ENCODE data around the gene MEA1.

Gene MEA1

DNA sequence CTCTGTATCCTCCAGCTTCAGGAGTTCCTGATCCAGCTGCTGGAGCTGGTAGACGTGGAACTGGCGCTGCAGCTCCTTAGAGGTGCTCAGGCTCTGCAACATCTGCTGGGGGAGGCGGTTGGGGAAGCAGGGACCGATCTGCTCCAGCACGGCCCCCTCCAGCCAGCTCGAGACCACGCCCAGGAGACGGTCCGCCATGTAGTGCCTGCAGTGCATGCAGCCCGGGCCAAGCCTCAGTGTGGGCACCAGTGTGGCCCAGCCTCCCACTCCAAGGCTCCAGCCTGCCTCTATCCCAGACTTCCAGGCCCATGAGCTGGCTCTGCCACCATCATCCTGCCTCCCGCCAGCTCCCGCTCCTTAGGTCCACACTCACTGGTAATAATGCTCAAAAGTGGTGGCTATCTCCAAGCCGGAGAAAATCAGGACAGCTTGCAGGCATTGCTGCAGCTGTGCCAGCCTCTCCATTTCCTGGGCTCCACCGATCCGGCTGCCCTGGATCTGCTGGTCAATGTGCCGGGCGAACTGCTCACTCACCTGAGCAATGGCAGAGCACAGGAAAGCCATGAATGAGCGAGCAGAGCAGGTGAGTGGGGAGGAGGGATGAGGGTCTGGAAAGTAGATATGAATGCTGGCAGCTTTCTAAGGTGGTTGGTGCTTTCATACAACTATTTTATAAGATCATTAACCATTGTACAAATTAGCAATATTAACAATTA lies 27.0 kb upstream of the MEA1 start:
- in situ Hi-C loops (cut with MboI; ENCODE audit: low sequenced_read_pairs), result no loop called here

DNA sequence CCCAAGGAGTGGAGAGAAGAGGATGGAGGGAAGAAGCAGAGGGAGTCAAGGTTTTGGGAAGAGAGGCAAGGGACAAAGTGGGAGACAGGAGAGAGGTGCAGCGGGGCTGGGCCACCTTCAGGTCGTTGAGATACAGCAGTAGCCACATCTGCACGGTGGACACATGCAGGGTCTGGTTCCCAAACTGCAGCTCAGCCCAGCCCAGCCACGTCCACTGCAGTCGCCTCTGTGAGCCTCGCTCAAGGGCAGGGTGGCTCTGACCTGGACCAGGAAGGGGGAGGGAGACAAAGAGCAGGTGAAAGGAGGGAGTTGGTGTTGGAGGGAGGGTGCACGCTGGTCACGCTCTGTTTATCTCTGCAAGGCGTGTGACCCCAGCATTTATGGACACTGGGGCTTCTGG lies 25.0 kb upstream of the MEA1 start:
- in situ Hi-C loops (cut with MboI; ENCODE audit: low sequenced_read_pairs), result no loop called here

GRCh38 chr6:43037706-43038105 lies 24.0 kb upstream of the MEA1 start:
- in situ Hi-C loops (cut with MboI; ENCODE audit: low sequenced_read_pairs), result no loop called here

- in situ Hi-C loops (cut with MboI; ENCODE audit: low sequenced_read_pairs), result no loop called here
Observed at GRCh38 chr6:43037197-43037596, 23.5 kb upstream of the MEA1 start.

DNA sequence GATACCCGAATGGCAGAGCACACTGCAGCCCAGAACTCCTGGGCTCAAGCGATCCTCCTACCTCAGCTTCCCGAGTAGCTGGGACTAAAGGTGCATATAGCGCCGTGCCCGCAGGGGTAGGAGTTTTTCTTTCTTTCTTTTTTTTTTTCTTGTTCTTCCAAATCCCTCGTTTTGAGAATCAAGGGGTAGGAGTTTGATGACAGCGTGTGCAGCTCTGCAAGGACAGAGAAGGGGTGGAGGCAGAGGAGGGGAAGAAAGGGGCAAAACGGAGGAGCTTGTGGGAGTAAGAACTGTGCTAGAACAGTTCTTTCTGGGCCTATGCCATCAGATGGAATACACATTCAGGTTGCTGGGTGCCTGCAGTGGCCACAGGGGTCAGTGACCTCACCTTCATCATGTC lies 23.0 kb upstream of the MEA1 start:
- in situ Hi-C loops (cut with MboI; ENCODE audit: low sequenced_read_pairs), result no loop called here

DNA sequence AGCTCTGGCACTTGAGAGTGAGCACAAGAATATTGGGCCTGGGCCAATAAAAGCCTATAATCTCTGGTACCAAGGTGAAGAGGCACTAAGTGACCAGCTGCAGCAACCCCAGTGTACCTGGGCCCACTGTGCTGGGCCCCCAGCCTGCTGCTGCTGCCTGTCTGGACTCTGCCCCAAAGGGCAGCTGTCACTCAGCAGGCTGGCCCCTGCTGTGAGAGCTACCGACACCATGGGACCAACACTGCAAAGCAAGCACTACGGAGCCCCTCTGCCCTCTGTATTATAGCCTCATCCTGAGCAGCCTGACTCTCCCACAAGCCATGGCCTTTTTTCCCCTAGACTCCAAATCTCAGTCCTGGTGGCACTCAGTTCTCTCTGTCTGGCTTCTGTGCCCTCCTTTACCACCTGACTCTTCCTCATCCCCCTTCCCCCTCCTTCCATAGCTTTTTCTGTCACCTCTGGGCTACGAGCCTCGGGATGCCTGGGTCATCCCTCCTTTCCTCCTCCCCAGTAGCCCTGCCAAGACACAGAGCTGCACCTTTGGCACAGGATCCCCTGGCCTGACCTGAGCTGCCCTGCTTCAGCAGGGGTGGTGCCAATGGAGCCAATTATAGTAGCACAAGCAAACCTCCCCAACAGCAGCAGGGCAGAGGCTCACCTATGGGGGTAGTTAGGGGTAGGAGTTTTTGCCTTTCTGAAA lies 21.9 kb upstream of the MEA1 start:
- in situ Hi-C loops (cut with MboI; ENCODE audit: low sequenced_read_pairs), result no loop called here

GRCh38 chr6:43034190-43034525 lies 20.4 kb upstream of the MEA1 start:
- in situ Hi-C loops (cut with MboI; ENCODE audit: low sequenced_read_pairs), result no loop called here

DNA sequence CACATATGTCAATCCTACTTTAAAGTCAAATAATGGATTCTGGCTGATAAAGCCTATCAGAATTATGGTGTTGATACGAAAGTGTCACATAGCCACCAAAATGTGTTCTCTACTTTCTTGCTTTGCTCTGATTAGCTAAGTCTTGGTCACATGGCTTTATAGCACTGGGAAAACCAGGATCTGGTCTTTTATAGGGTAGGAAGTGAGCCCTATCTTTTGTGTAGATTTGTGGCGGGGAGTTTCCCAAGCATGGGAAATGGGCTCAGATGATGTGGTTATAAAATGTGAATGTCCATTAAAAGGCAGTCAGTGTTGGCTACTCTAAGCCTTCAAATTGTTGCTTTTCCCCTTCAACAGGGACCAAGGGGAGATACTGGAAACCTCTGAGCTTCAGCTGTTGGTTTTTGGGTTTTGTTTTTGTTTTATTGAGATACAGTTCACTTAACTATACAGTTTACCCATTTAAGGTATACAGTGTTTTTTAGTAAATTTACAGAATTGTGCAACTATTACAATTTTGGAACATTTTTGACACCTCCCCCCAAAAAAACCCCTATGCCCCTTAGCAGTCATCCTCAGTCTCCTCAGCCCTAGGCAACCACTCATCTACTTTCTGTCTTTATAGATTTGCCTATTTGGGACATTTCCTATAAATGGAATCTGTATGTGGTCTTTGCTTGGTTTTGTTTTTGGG lies 19.9 kb upstream of the MEA1 start:
- in situ Hi-C loops (cut with MboI; ENCODE audit: low sequenced_read_pairs), result no loop called here

GRCh38 chr6:43032326-43032725 lies 18.6 kb upstream of the MEA1 start:
- in situ Hi-C loops (cut with MboI; ENCODE audit: low sequenced_read_pairs), result no loop called here

DNA sequence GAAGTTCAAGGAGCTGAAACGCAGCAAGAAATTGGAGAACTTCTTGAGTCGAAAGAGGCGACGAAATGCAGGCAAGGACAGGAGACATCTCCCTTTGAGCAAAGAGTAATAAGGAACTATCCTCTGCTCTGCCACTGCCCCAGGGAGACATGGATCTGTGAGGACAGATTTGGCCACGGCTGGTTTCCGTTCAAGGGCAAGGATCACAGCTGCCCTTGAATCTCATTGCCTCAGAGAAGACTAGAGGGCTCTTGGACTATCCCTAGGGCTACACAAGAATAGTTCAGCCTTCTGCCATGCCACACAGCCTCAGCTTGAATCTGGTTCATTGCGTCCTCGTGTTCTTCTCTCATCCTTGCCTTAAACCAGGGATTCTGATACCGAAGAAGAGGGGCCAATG lies 15.4 kb upstream of the MEA1 start:
- in situ Hi-C loops (cut with MboI; ENCODE audit: low sequenced_read_pairs), result no loop called here

- in situ Hi-C loops (cut with MboI; ENCODE audit: low sequenced_read_pairs), result no loop called here
Observed at GRCh38 chr6:43026365-43026764, 12.6 kb upstream of the MEA1 start.

GRCh38 chr6:43024436-43024835 lies 10.7 kb upstream of the MEA1 start:
- in situ Hi-C loops (cut with MboI; ENCODE audit: low sequenced_read_pairs), result no loop called here

DNA sequence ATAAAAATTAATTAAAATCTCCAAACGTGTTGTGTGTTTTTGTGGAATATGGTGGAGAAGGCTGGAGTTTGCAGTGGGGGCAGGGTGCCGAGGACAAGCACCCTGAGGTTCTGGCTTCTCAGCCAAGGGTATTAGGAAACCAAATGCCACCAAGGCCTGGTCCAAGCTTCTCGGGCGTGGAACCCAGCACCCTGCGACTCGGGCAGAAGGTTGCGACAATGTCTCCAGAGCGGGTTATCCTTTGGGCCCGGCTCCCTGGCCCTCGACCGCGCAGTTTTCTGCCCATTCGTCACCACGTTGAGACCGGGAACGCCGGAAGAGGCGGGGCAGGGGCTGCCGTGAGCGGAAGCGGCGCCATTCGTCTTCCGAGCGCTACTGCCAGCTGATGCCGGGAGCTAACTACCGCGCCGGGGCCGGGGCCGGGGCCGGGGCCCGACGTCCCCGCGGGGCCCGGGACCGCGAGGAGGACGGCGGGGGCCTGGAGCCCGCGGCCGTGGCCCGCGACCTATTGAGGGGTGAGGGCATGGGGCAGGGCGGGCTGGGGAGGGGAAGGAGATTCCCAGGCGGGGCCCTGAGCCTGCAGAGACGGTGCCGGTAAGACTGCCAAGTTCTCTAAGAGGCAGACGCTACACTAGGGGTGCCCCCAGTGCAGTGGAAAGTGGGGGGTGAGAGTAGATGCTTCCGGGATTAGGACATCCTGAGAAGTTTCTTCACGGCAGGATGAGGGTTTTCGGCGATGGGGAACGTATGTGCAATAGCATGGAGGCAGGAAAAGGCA lies 7.7 kb upstream of the MEA1 start, which contains the start of gene RRP36:
Gene RRP36, plus strand, starts transcription at position 354 of the 778 bp plus-strand sequence. Its CDS starts 32 bp downstream, at position 386.
- in situ Hi-C loops (cut with MboI; ENCODE audit: low sequenced_read_pairs), result no loop called here

DNA sequence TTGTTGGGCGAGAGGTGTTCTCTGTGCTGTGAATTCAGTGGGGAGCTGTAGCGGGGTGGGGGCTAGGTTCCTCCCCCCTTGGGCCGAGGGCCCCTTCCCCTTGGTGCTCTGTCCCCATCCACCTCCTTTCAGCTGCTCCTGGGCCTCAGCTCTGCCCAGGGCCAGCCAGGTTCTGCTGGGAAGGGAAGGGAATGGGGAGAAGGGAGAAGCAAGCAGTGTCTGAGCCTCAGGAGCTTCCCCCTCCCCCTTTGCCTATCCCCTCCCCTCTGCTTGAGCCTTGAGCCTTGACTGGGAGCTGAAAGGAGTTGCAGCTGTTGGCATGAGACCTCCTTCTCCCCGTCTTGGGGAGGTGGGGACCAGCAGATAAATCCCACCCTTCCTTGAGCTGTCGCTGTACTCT lies 7.1 kb upstream of the MEA1 start:
- in situ Hi-C loops (cut with MboI; ENCODE audit: low sequenced_read_pairs), result no loop called here

DNA sequence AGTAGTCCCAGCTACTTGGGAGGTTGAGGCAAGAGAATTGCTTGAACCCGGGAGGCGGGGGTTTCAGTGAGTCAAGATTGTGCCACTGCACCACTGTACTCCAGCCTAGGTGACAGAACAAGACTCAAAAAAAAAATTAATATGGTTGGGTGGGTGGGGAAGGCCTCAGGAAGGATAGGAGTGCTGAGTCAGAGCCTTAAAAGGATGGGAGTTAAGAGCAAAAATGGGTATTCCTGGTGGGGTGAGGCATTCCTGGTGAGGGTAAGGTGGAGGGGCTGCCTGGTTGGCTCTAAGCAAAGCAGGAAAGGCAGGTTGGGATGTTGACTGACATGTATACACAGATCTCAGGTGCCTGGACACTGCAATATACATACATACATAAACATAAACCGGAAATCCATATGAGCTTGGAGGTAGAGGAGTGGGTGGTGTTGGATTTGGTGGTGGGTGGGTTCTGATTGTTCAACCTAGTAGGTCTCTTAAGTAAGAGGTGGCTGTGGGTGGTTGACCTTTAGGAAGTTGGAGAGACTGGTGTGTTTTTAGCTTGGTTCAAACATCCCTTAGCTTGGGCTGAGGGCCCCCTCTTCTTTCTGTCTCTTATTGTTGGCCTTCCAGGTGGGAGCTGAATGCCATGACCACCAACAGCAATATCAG lies 6.4 kb upstream of the MEA1 start:
- in situ Hi-C loops (cut with MboI; ENCODE audit: low sequenced_read_pairs), result no loop called here

GRCh38 chr6:43019152-43019551 lies 5.4 kb upstream of the MEA1 start:
- in situ Hi-C loops (cut with MboI; ENCODE audit: low sequenced_read_pairs), result no loop called here

DNA sequence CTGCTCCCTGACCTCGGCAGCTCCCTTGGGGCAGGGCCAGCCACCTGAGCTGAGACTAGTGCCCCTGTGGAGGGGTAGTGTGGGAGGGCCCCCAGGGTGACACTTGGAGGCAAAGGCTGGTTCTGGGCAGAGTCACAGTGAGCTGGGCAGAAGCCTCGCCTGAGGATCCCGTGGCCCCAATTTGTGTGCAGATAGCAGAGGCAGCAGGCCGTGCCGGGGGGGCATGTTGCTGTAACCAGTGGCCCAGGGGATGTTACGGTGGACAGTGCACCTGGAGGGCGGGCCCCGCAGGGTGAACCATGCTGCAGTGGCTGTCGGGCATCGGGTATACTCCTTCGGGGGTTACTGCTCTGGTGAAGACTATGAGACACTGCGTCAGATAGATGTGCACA lies 3.2 kb upstream of the MEA1 start:
- in situ Hi-C loops (cut with MboI; ENCODE audit: low sequenced_read_pairs), result no loop called here

DNA sequence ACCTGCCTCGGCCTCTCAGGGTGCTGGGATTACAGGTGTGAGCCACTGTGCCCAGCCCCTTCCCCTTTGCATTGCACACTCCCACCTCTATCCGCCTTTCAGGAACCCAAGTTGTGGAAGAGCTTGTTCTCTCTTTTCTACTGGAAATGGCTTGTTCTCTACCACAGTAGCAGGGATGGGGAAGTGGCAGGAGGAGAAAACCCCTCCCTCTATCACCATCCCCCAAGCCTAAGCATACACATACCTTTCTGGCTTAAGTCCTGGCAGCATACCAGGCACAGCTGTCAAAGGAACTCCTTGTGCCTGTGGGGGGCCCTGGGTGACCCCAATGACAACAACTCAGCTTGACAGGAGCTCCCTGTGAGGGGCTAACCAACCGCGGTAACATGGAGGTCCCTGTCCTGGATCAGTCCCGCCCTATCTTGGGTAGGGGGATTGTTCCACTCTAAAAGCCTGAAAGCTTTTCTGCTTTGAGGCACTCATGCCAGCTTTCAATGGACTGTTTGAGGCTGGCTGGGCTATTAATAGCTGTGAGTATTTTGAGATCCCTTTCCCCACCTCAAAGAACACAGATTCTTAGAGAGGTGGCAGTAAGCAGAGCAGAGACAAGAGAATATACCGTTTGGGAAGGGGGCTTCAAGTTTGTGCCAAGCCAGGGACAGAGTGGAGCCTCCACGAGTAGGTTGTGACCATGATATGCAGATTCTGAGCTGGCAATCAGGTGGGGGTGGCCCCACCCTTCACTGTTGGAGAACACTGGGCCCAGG lies 2.6 kb upstream of the MEA1 start:
- in situ Hi-C loops (cut with MboI; ENCODE audit: low sequenced_read_pairs), result no loop called here

- in situ Hi-C loops (cut with MboI; ENCODE audit: low sequenced_read_pairs), result no loop called here
Observed at GRCh38 chr6:43014434-43014909, 726 bp upstream of the MEA1 start.
